GM13977 (cell line): ENCODE results near the gene NTM.

Experiments used
- DNase-seq: peaks from one replicate; pipeline ENCODE4 v3.0.0; 2012; ENCODE audit warnings: low spot score
- in situ Hi-C: fragments of 300-500 bp; cut with MboI; formaldehyde crosslinking; loops from one replicate; pipeline ENCODE4 v1.12.0; 2022; ENCODE audit warnings: low sequenced_read_pairs, low pct_unique_long_range_greater_than_20kb, mixed read lengths, inconsistent platforms; ENCODE audit not compliant: unreplicated experiment
- TF ChIP-seq, protein P1 (sequence below): IDR thresholded peaks from 2 replicates; pipeline ENCODE4 v1.5.1; 2012; ENCODE audit warnings: mild to moderate bottlenecking, control low read depth; ENCODE audit not compliant: insufficient read depth; ENCODE audit errors: extremely low read depth, missing control alignments

Gene NTM

DNA sequence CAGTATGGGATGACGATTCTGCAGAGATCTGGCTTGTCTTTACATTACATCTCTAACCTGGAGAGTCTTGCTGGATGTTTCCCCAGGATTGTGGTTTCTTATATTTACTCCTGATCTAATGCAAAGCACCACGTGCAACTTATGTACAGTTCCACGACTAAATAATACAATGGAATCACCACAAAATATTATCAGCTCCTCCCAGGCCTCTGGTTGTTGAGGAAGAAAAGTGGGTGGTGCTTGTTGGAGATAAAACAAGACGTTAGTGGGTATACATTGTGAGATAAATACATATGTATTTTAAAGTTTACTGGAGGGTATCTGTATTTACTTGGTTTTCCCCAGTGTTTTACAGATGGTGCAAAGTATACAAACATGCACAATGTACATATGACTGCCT, 569.7 kb downstream of the NTM start:
- no peak for DNase-seq
- in situ Hi-C loops = no loop called here
- TF ChIP-seq, protein P1, sequence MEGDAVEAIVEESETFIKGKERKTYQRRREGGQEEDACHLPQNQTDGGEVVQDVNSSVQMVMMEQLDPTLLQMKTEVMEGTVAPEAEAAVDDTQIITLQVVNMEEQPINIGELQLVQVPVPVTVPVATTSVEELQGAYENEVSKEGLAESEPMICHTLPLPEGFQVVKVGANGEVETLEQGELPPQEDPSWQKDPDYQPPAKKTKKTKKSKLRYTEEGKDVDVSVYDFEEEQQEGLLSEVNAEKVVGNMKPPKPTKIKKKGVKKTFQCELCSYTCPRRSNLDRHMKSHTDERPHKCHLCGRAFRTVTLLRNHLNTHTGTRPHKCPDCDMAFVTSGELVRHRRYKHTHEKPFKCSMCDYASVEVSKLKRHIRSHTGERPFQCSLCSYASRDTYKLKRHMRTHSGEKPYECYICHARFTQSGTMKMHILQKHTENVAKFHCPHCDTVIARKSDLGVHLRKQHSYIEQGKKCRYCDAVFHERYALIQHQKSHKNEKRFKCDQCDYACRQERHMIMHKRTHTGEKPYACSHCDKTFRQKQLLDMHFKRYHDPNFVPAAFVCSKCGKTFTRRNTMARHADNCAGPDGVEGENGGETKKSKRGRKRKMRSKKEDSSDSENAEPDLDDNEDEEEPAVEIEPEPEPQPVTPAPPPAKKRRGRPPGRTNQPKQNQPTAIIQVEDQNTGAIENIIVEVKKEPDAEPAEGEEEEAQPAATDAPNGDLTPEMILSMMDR = no peak

DNA sequence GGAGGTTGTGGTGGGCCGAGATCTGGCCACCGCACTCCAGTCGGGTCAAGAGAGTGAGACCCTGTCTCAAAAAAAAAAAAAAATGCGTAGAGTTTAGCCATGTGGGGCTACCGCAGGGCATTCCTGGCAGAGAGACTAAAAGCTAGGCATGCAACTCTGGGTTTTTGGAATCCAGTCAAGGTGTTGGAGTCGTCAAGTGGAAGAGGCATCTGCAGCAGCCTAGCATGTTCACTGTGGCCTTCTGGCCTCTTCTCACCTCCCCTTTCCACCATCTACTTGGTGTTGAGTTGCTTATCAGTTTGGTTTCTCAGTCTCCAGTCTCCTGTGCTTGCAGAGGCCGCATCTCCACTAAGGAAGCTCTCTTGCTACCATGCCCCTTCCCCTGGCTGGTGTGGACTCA, 572.5 kb downstream of the NTM start:
- DNase-seq = no peak
- in situ Hi-C loops = no loop called here
- TF ChIP-seq, protein P1 = no peak

DNA sequence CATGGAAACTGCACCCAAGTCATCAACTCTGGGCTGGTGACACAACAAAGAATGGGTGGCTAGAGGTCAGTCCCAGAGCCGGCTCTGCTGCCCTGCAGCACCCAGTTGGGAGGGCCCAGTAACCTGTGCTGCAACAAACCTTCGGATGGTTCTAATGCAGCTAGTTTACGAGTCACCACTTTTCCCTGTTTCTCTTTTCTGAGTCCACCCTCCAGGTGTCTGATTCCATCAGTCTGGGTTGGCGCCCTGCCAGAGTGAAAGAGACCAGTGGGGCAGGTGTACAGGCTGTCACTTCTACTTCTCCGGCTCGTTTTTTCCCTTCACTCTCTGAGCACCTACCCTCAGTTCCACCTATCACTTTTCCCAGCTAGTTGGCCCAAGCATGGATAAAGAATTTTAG, 572.9 kb downstream of the NTM start:
- TF ChIP-seq, protein P1 = no peak
- no peak for DNase-seq
- in situ Hi-C loops = no loop called here

GRCh38 chr11:131944736-131945135, 574.3 kb downstream of the NTM start:
- DNase-seq = no peak
- TF ChIP-seq, protein P1 = no peak
- in situ Hi-C loops = no loop called here

DNA sequence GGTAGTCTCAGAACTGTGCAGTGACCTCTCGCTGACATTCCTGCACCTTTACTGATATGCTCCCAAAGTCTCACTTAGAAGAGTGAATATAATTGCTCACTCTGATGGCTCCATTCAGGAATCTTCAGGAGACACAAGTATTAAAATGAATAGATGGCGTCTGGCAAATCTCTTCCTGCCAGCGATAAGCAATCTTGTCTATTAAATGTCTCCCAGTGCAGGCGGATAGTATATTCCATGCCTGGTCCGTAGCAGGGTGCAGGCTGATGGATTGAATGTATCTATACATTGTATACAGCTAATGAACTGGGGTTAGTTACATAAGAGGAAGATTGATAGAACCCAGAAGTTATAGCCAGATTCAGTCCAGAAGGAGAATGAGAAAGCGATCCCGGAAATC, 575.3 kb downstream of the NTM start:
- no peak for DNase-seq
- TF ChIP-seq, protein P1 = no peak
- in situ Hi-C loops = no loop called here

DNA sequence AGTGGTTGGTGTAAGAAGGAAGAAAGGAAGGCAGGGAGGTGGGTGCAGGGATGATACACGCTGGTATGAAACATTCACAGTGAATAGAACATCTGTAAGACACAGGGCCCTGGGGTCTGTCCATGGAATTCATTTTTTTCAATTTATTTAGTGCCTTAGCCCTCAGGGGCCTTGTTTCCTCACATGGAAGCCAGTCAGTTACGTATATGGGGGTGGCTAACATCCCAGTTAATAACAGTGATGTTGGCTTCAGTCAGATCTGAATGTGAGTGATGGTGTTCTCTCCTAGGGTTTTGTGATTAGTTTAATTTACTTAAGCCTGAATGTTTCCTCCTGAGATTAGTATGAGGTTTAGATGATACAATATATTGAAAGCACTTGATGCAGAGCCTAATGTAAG, 577.1 kb downstream of the NTM start:
- DNase-seq = no peak
- TF ChIP-seq, protein P1 = no peak
- in situ Hi-C loops = no loop called here

GRCh38 chr11:131951121-131951520, 580.7 kb downstream of the NTM start:
- no peak for DNase-seq
- in situ Hi-C loops = no loop called here
- TF ChIP-seq, protein P1 = no peak
